ENCODE results near the gene SETD2.

Gene SETD2

DNA sequence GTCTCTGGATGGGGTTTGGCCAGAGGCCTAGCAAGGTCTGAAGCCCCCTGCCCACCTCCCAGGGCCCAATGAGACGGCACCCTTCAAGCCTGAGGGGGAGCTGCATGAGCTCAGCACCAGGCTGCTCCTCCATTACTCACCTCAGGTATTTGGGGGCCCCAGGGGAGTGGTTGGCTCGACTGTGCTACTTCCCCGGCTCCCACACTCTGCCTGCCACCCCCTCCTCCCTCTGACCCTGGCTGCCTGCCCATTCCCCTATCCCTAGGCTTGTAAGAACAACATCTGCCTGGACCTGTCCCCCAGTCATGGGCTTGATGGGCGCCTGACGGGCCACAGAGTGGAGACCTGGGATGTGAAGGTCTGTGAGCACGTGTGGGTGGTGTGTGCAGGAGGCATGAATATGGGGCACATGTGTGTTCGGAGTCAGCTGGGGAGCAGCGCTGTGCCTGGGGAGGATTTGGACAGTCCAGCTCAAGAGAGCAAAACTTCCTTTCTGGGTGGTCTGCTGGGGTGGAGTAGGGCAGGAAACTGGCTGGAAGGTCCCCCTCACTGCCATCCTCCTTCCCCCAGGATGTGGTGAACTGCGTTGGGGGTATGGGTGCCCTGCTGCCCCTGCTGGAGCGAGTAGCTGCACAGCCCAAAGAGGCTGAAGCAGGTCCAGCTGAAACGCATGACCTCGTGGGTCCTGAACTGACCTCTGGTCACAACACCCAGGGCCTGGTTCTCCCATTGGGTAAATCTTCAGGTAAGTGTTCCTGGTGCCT is 167.0 kb downstream of the SETD2 start:
- Histone ChIP-seq H3K4me3 (ENCODE audit: insufficient read length, low read depth) (no peak overlapping the region), H3K4me1 (ENCODE audit: insufficient read depth, insufficient read length) (peaks cover 25% of the 10 kb centered on the region), H3K36me3 (ENCODE audit: insufficient read depth, insufficient read length, low read length) (peaks cover 28% of the 10 kb centered on the region), H3K27me3 (ENCODE audit: insufficient read depth, insufficient read length) (no peaks in the 10 kb centered on the region), H3K9ac (ENCODE audit: insufficient read length, low read depth) (no peak overlapping the region), H3K9me3 (ENCODE audit: insufficient read depth, low read length) (no peaks in the 10 kb centered on the region)
- no peak for DNase-seq (ENCODE audit: low read depth, low spot score)
- TF ChIP-seq YY1 (IDR thresholded peaks at IDR 0.05; ENCODE audit: insufficient read depth, insufficient read length) (no peak), ZNF274 (IDR thresholded peaks at IDR 0.05; ENCODE audit: low read depth, low read length) (no peak), SUZ12 (IDR thresholded peaks at IDR 0.05; ENCODE audit: extremely low read depth, insufficient read depth, insufficient read length) (no peak)

- DNase-seq (ENCODE audit: low read depth, low spot score), result no peak
- no peak for TF ChIP-seq ZNF274 (IDR thresholded peaks at IDR 0.05; ENCODE audit: low read depth, low read length)
- Histone ChIP-seq H3K4me3 (ENCODE audit: insufficient read length, low read depth) (no peak overlapping the region), H3K36me3 (ENCODE audit: insufficient read depth, insufficient read length, low read length) (peaks cover 23% of the 10 kb centered on the region), H3K9ac (ENCODE audit: insufficient read length, low read depth) (no peak overlapping the region), H3K9me3 (ENCODE audit: insufficient read depth, low read length) (no peaks in the 10 kb centered on the region), H3K4me1 (ENCODE audit: insufficient read depth, insufficient read length) (peaks cover 25% of the 10 kb centered on the region), H3K27me3 (ENCODE audit: insufficient read depth, insufficient read length) (no peaks in the 10 kb centered on the region)
Measured at GRCh38 chr3:46995901-46996562, 167.9 kb downstream of the SETD2 start.

- no peak for DNase-seq (ENCODE audit: low read depth, low spot score)
- peaks cover 25% of the 10 kb centered on the region for H3K4me1 ChIP-seq (ENCODE audit: insufficient read depth, insufficient read length)
- TF ChIP-seq YY1 (IDR thresholded peaks at IDR 0.05; ENCODE audit: insufficient read depth, insufficient read length) (no peak), SUZ12 (IDR thresholded peaks at IDR 0.05; ENCODE audit: extremely low read depth, insufficient read depth, insufficient read length) (no peak), ZNF274 (IDR thresholded peaks at IDR 0.05; ENCODE audit: low read depth, low read length) (no peak)
Measured at GRCh38 chr3:46994801-46995731, 168.8 kb downstream of the SETD2 start.

DNA sequence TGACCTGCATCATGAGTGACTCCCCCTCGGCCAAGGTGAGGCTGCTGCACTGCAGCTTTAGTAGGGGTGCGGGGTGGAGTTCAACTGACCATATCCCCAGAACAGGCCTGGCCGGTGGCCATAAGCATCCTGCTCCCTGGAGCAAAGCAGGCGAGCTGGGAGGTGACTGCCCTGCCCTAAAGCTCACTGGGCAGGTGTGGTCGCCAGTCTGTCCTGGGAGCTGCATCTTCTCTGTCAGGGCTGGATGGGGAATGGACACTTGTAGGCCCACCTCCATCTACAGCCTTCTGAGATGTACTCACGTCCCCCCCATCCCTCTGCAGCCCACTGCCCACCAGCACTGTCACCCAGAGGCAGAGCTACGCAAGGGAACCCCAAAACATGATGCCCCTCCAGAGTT is 169.9 kb downstream of the SETD2 start:
- no peak for TF ChIP-seq ZNF274 (IDR thresholded peaks at IDR 0.05; ENCODE audit: low read depth, low read length)
- TF ChIP-seq YY1 (IDR thresholded peaks at IDR 0.05; ENCODE audit: insufficient read depth, insufficient read length), result no peak
- no peak for TF ChIP-seq SUZ12 (IDR thresholded peaks at IDR 0.05; ENCODE audit: extremely low read depth, insufficient read depth, insufficient read length)
- DNase-seq (ENCODE audit: low read depth, low spot score), result no peak
- Histone ChIP-seq H3K9me3 (ENCODE audit: insufficient read depth, low read length) (no peaks in the 10 kb centered on the region), H3K9ac (ENCODE audit: insufficient read length, low read depth) (no peak overlapping the region), H3K4me1 (ENCODE audit: insufficient read depth, insufficient read length) (peaks cover 22% of the 10 kb centered on the region), H3K36me3 (ENCODE audit: insufficient read depth, insufficient read length, low read length) (peaks cover 4% of the 10 kb centered on the region), H3K27me3 (ENCODE audit: insufficient read depth, insufficient read length) (no peaks in the 10 kb centered on the region), H3K4me3 (ENCODE audit: insufficient read length, low read depth) (no peak overlapping the region)

More at GRCh38 chr3:46994801-46995731, 168.8 kb downstream of the SETD2 start:
- no peak overlapping the region for H3K9ac ChIP-seq (ENCODE audit: insufficient read length, low read depth)
- H3K27me3 ChIP-seq (ENCODE audit: insufficient read depth, insufficient read length), result no peaks in the 10 kb centered on the region
- no peak overlapping the region for H3K4me3 ChIP-seq (ENCODE audit: insufficient read length, low read depth)
- peaks cover 15% of the 10 kb centered on the region for H3K36me3 ChIP-seq (ENCODE audit: insufficient read depth, insufficient read length, low read length)
- H3K9me3 ChIP-seq (ENCODE audit: insufficient read depth, low read length), result no peaks in the 10 kb centered on the region

DNA sequence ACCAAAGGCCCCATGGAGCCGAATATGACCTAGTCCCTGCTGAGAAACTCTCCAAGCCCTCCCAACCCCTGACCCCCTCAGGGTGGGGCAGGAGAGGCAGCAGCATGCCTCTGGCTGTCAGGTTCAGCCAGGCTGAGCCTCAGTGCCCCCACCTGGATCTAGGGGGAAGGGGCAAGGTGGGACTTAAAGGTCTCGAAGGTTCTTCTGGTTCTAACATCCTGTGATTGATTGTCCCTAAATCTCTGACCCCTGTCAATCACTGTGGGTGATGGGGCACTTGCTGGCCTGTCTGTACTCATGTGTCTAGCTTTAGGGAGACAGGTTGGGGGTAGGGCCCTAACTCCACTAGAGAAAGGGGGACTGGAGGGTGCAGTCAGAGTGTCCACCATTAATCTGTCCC is 170.6 kb downstream of the SETD2 start:
- Histone ChIP-seq H3K9ac (ENCODE audit: insufficient read length, low read depth) (no peak overlapping the region), H3K36me3 (ENCODE audit: insufficient read depth, insufficient read length, low read length) (peaks cover 8% of the 10 kb centered on the region), H3K4me1 (ENCODE audit: insufficient read depth, insufficient read length) (peaks cover 20% of the 10 kb centered on the region)

DNA sequence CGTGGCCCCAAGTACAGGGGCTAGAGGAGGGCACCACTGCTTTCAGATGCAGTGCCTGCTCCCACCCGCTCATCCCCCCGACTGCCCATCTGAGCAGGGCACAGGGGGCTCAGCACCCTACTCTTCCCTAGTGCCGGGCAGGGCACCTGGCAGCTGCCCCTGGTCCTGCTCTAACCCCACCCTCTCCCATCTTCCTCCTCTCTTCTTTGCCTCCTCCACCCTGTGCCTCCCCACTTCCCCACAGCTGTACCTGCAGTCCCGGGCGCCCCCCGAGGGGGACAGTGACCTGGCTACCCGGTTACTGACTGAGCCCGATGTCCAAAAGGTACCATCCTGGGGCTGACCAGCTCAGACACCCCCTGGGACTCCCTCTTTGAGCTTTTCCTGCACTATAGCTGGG is 171.7 kb downstream of the SETD2 start:
- Histone ChIP-seq H3K36me3 (ENCODE audit: insufficient read depth, insufficient read length, low read length) (peaks cover 8% of the 10 kb centered on the region), H3K27me3 (ENCODE audit: insufficient read depth, insufficient read length) (no peaks in the 10 kb centered on the region), H3K9me3 (ENCODE audit: insufficient read depth, low read length) (no peaks in the 10 kb centered on the region), H3K9ac (ENCODE audit: insufficient read length, low read depth) (no peak overlapping the region), H3K4me3 (ENCODE audit: insufficient read length, low read depth) (no peak overlapping the region), H3K4me1 (ENCODE audit: insufficient read depth, insufficient read length) (peaks cover 19% of the 10 kb centered on the region)
- DNase-seq (ENCODE audit: low read depth, low spot score), result no peak
- TF ChIP-seq YY1 (IDR thresholded peaks at IDR 0.05; ENCODE audit: insufficient read depth, insufficient read length) (no peak), SUZ12 (IDR thresholded peaks at IDR 0.05; ENCODE audit: extremely low read depth, insufficient read depth, insufficient read length) (no peak), ZNF274 (IDR thresholded peaks at IDR 0.05; ENCODE audit: low read depth, low read length) (no peak)

More for the DNA sequence above, 170.6 kb downstream of the SETD2 start:
- TF ChIP-seq ZNF274 (IDR thresholded peaks at IDR 0.05; ENCODE audit: low read depth, low read length), result no peak
- no peak for TF ChIP-seq SUZ12 (IDR thresholded peaks at IDR 0.05; ENCODE audit: extremely low read depth, insufficient read depth, insufficient read length)
- no peak for TF ChIP-seq YY1 (IDR thresholded peaks at IDR 0.05; ENCODE audit: insufficient read depth, insufficient read length)
- no peak for DNase-seq (ENCODE audit: low read depth, low spot score)
- H3K9me3 ChIP-seq (ENCODE audit: insufficient read depth, low read length), result no peaks in the 10 kb centered on the region
- H3K27me3 ChIP-seq (ENCODE audit: insufficient read depth, insufficient read length), result no peaks in the 10 kb centered on the region
- no peak overlapping the region for H3K4me3 ChIP-seq (ENCODE audit: insufficient read length, low read depth)

Data from NT2/D1 (cell line).